ENCODE results near the gene DAB2IP.

The DAB2IP gene

GRCh38 chr9:121736934-121737462, 85.6 kb downstream of the DAB2IP start:
- in situ Hi-C loops (cut with HindIII; ENCODE audit: low sequenced_read_pairs) = loop anchor here (25.0 kb wide), 1 partner anchor 100 kb away; no protein-coding TSS in a partner anchor

DNA sequence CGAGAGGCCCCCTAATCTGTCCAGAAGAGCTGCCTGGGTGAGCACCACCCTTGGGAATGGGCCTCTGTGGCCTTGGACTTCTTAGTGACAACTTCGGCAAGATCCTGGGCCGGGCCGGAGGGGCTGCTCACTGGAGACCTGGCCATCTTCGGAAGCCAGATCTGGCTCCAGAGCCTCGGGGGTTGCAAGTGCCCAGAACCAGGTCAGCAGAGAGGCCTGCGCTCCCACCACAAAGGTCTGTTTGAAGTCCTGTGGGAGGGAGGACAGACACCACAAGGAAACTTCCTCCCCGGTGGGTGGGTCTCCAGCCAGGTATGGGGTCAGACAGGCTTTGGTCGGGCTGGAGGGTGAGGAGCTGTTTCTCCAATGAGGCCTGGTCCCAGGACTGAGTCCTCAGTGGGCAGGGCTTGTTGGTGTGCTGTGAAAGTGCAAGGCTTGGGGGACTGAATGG, 86.1 kb downstream of the DAB2IP start:
- in situ Hi-C loops (cut with HindIII; ENCODE audit: low sequenced_read_pairs) = loop anchor here (25.0 kb wide), 1 partner anchor 100 kb away; no protein-coding TSS in a partner anchor

GRCh38 chr9:121738411-121738810, 87.0 kb downstream of the DAB2IP start:
- in situ Hi-C loops (cut with HindIII; ENCODE audit: low sequenced_read_pairs) = loop anchor here (25.0 kb wide), 1 partner anchor 99 kb away; no protein-coding TSS in a partner anchor

DNA sequence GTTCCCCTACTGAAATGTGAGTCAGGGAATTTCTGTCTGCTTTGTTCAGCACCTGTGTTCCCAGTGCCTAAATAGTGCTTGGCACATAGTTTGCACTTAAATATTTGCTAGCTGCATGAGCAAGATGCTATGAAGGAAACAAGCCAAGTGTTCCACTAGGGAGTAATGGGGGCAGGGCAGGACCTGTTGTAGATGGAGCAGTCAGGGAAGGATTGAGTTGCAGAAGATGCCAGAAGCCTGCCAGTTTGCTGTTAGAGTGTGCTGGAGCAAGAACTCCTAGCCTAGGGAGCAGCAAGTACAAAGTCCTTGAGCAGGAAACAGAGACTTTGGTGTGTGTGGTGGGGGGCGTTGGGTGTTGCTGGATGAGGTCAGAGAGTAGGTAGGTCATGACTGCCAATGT, 87.5 kb downstream of the DAB2IP start:
- in situ Hi-C loops (cut with HindIII; ENCODE audit: low sequenced_read_pairs) = loop anchor here (25.0 kb wide), 1 partner anchor 98 kb away; no protein-coding TSS in a partner anchor

- in situ Hi-C loops (cut with HindIII; ENCODE audit: low sequenced_read_pairs) = loop anchor here (25.0 kb wide), 1 partner anchor 97 kb away; no protein-coding TSS in a partner anchor
Observed at GRCh38 chr9:121739971-121740370, 88.5 kb downstream of the DAB2IP start.

- in situ Hi-C loops (cut with HindIII; ENCODE audit: low sequenced_read_pairs) = loop anchor here (25.0 kb wide), 1 partner anchor 96 kb away; no protein-coding TSS in a partner anchor
Observed at GRCh38 chr9:121741228-121741918, 89.9 kb downstream of the DAB2IP start.

GRCh38 chr9:121741919-121742283, 90.5 kb downstream of the DAB2IP start:
- in situ Hi-C loops (cut with HindIII; ENCODE audit: low sequenced_read_pairs) = loop anchor here (25.0 kb wide), 1 partner anchor 95 kb away; no protein-coding TSS in a partner anchor

- in situ Hi-C loops (cut with HindIII; ENCODE audit: low sequenced_read_pairs) = loop anchor here (25.0 kb wide), 1 partner anchor 94 kb away; no protein-coding TSS in a partner anchor
Observed at GRCh38 chr9:121742923-121743322, 91.5 kb downstream of the DAB2IP start.

DNA sequence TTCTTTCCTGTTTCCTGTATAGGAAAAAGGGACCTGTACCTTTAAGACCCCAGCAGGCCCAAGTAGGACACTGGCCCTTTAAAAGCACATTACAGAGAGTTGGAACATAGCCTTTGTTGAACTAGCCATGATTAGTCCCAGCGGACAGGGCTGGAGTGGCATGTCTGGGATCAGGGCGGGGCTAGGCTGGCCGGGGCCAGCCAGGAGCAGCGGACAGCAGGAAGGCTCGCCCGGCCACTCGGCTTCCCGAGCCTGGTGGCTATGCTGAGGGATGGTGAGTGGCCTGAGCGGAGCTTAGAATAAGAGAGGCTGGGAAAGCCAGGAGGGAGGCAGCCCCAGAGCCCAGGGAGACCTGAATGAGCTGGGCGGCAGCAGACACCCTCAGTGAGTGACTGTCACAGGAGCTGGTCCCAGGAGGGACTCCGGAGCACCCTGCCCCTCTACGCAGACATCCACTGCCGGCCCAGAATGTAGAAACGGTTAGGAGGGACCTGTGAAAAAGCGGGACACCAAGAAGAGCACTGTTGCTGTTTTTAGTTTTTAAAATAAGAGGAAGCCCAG, 92.1 kb downstream of the DAB2IP start:
- in situ Hi-C loops (cut with HindIII; ENCODE audit: low sequenced_read_pairs) = loop anchor here (25.0 kb wide), 1 partner anchor 94 kb away; no protein-coding TSS in a partner anchor

- in situ Hi-C loops (cut with HindIII; ENCODE audit: low sequenced_read_pairs) = loop anchor here (25.0 kb wide), 1 partner anchor 93 kb away; no protein-coding TSS in a partner anchor
Observed at GRCh38 chr9:121744002-121744686, 92.7 kb downstream of the DAB2IP start.

DNA sequence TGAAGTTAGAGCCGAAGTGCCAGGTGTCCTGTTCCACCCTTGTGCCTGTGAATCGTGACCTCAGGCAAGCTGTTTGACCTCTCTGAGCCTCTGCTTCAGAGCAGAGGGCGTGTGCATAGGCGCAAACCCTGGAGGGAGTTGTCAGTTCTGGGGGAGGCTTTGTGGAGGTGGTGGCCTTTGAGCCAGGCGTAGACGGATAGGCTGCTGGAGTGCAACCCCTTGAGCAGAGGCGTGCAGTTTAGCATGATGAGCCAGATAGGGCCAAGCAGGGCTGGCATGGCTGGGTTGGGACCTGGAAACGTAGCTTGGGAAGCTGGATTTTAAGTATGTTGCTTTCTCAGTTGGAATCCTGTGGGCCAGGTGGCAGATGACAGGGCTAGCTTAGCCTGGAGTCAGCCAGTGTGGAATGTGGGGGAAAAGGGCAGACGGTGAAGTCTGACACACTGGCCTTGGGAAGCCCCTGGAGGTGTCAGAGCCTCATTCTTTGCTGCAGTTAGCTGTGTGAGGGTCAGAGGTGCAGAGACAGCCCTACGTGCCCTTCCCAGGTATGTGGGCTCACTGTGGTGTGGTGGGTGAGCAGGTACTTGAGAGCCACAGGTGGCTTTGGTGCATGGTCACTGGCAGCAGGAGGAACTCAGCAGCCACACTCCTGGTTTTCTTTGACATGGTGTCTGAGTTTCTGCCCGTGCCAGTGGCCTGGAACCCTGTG, 93.4 kb downstream of the DAB2IP start:
- in situ Hi-C loops (cut with HindIII; ENCODE audit: low sequenced_read_pairs) = loop anchor here (25.0 kb wide), 1 partner anchor 92 kb away; no protein-coding TSS in a partner anchor

DNA sequence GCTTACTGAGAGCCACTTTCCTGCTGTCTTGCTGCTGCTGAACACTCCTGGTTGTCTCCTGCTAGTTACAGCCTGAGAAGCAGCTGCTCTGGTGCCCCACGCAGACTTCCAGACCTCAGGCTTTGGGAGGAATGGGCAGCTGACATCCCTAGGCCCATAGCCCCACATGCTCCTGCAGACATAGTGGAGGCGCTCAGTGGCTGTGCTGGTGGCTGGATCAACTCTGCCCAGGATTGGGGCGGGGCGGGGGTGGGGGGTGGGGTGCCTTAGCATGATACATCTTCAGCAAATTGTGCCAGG, 93.9 kb downstream of the DAB2IP start:
- in situ Hi-C loops (cut with HindIII; ENCODE audit: low sequenced_read_pairs) = loop anchor here (25.0 kb wide), 1 partner anchor 92 kb away; no protein-coding TSS in a partner anchor

DNA sequence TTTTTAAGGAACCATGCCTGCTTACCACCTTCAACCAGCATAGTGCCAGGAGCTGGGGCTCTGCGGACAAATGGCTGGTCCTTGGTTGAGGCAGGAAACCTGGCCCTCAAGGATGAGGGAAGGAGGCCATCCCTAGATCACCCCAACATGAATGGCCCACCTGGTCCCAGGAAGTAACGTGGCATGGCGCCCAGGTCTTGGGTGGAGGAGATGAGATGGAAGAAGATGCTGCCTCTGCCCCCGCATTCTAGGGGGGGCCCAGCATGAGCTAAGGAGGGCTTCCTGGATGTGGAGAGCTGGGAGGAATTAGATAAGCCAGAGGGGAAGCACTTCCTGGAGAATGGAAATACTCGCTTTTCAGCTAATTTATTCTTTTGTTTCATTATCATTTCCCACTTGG, 95.0 kb downstream of the DAB2IP start:
- in situ Hi-C loops (cut with HindIII; ENCODE audit: low sequenced_read_pairs) = loop anchor here (25.0 kb wide), 1 partner anchor 91 kb away; no protein-coding TSS in a partner anchor

GRCh38 chr9:121746866-121747265, 95.4 kb downstream of the DAB2IP start:
- in situ Hi-C loops (cut with HindIII; ENCODE audit: low sequenced_read_pairs) = loop anchor here (25.0 kb wide), 1 partner anchor 90 kb away; no protein-coding TSS in a partner anchor

DNA sequence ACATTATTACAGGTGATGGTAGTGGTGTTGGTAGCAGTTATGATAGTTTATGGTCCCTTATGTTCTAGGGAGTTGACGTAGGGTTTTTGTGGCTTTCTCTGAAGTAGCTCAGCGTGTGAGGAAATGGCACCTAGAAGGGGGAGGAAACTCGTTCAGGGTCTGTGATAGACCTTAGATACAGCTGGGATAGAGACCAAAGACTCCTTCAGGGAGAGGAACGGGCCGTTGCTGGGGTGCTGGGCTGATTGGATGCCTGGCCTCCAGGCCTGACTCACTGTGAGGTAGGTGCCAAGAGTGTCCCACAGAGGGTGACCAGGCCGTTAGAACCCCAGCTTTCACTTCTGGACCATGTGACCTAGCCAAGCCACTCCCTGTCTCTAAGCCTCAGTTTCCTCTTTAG, 96.6 kb downstream of the DAB2IP start:
- in situ Hi-C loops (cut with HindIII; ENCODE audit: low sequenced_read_pairs) = loop anchor here (25.0 kb wide), 1 partner anchor 89 kb away; no protein-coding TSS in a partner anchor

- in situ Hi-C loops (cut with HindIII; ENCODE audit: low sequenced_read_pairs) = loop anchor here (25.0 kb wide), 1 partner anchor 88 kb away; no protein-coding TSS in a partner anchor
Observed at GRCh38 chr9:121748727-121749423, 97.4 kb downstream of the DAB2IP start.

- in situ Hi-C loops (cut with HindIII; ENCODE audit: low sequenced_read_pairs) = loop anchor here (25.0 kb wide), 1 partner anchor 88 kb away; no protein-coding TSS in a partner anchor
Observed at GRCh38 chr9:121749614-121750013, 98.2 kb downstream of the DAB2IP start.

DNA sequence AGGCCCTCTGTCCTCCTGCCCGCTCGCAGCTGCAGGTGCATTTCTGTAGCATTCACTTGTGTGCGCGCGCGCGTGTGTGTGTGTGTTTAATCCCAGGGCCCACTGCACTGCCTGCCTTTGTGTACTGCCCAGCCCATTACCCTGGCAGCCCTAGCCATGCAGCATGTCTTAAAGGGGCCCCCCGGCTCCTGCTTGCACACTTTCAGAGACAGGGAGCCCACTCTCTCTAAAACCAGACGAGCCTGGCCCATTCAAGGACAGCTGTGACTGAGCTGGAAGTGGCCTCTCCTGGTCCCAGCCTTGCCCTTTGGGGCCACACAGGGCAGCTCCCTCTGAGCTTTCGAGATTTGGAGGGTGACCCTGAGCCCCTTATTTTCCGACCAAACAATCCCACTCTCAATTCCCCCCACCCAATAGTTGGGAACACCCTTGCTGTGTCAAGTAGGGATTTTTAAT, 98.9 kb downstream of the DAB2IP start:
- in situ Hi-C loops (cut with HindIII; ENCODE audit: low sequenced_read_pairs) = no loop called here

Measured in DLD1 (cell line).